Measurements from ENCODE around the gene RFC5. TPM values are rescaled to one million over a fixed set of nuclear protein-coding genes. Genes with fewer than 3 reads are reported as not detected.

The RFC5 gene
- total and polyA plus RNA-seq, 4 donors, result 7.3 to 16.0 (median 8.2) TPM

DNA sequence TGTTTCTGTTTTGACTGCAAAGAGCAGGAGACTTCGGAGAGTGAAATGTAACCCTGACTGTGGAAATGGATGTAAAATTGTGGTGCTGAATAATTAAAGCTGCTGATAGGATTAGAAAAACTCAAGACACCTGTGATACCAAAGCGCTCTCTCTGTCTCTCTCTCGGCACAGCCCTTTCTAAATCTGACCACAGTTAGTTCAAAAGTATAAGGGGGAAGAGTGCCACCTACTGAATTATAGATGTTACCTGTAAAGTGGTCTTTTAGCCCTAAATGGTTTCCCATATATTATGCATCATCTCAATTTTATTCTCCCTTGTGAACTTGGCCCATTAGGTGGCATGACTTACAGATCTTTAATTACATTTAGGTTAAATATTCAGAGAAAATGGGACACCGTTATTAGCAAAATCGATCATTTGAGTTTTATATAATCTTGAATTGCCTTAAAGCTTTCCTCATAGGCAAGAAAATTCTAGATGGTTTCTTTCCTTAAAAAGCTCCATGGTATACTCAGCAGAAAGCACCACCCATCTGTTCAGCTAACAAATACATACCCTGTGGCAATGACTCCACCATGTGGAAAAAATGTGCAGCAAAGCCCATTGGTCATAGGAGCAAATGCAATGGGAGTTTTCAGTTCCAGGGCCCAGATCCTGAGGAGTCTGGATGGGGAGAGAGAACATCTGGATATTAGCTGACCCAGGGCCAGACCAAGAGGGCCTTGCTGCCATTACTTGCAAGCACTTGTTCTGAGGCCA, 18.1 kb downstream of the RFC5 start:
- ATAC-seq (ENCODE audit: insufficient read depth, low FRiP score), result no peak
- WGBS, 2 donors, result 91 to 94% methylated on average over 5 of the region's 5 CpGs
- H3K9ac ChIP-seq (ENCODE audit: insufficient read depth in 1 of 2, low read length in 2 of 2), result no peak overlapping the region

GRCh38 chr12:118035190-118036041, 18.9 kb downstream of the RFC5 start:
- Histone ChIP-seq H3K9ac (ENCODE audit: insufficient read depth in 1 of 2, low read length in 2 of 2) (no peak overlapping the region), H3K4me3 (no peak overlapping the region), H3K36me3 (ENCODE audit: control insufficient read depth in 4 of 4, insufficient read depth in 4 of 4, low read length in 4 of 4) (peaks cover 33 to 63% (median 50%) of the 10 kb centered on the region in 4 donors), H3K27me3 (ENCODE audit: control insufficient read depth in 3 of 3, insufficient read depth in 3 of 3, low read length in 2 of 3) (no peaks in the 10 kb centered on the region), H3K9me3 (ENCODE audit: control insufficient read depth in 4 of 4, insufficient read depth in 3 of 4, low read length in 3 of 4) (no peaks in the 10 kb centered on the region), H3K4me1 (ENCODE audit: control insufficient read depth in 5 of 5, insufficient read depth in 5 of 5, low read length in 5 of 5) (no peaks in the 10 kb centered on the region), H3K27ac (ENCODE audit: low read depth in 1 of 2, low read length in 1 of 2) (no peak overlapping the region)
- WGBS, 2 donors, result 83 to 91% methylated on average over 9 of the region's 9 CpGs
- ATAC-seq (ENCODE audit: insufficient read depth, low FRiP score), result no peak
- TF ChIP-seq, protein P1, sequence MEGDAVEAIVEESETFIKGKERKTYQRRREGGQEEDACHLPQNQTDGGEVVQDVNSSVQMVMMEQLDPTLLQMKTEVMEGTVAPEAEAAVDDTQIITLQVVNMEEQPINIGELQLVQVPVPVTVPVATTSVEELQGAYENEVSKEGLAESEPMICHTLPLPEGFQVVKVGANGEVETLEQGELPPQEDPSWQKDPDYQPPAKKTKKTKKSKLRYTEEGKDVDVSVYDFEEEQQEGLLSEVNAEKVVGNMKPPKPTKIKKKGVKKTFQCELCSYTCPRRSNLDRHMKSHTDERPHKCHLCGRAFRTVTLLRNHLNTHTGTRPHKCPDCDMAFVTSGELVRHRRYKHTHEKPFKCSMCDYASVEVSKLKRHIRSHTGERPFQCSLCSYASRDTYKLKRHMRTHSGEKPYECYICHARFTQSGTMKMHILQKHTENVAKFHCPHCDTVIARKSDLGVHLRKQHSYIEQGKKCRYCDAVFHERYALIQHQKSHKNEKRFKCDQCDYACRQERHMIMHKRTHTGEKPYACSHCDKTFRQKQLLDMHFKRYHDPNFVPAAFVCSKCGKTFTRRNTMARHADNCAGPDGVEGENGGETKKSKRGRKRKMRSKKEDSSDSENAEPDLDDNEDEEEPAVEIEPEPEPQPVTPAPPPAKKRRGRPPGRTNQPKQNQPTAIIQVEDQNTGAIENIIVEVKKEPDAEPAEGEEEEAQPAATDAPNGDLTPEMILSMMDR (IDR thresholded peaks at IDR 0.05; ENCODE audit: control extremely low read depth, extremely low read depth), result no peak
- DNase-seq, result peak in 1 of 3 donors; percentile 10

More for the DNA sequence above, 18.1 kb downstream of the RFC5 start:
- DNase-seq, result peak; percentile 33 to 66 (median 64)
- H3K36me3 ChIP-seq (ENCODE audit: control insufficient read depth in 4 of 4, insufficient read depth in 4 of 4, low read length in 4 of 4), result peaks cover 39 to 60% (median 50%) of the 10 kb centered on the region in 4 donors
- no peaks in the 10 kb centered on the region for H3K27me3 ChIP-seq (ENCODE audit: control insufficient read depth in 3 of 3, insufficient read depth in 3 of 3, low read length in 2 of 3)
- H3K27ac ChIP-seq (ENCODE audit: low read depth in 1 of 2, low read length in 1 of 2), result no peak overlapping the region
- no peaks in the 10 kb centered on the region for H3K9me3 ChIP-seq (ENCODE audit: control insufficient read depth in 4 of 4, insufficient read depth in 3 of 4, low read length in 3 of 4)
- no peaks in the 10 kb centered on the region for H3K4me1 ChIP-seq (ENCODE audit: control insufficient read depth in 5 of 5, insufficient read depth in 5 of 5, low read length in 5 of 5)
- H3K4me3 ChIP-seq, result no peak overlapping the region
- TF ChIP-seq, protein P1 (IDR thresholded peaks at IDR 0.05; ENCODE audit: control extremely low read depth, extremely low read depth), result no peak

GRCh38 chr12:118036672-118037411, 20.3 kb downstream of the RFC5 start:
- ATAC-seq (ENCODE audit: insufficient read depth, low FRiP score) (no peak), DNase-seq (no peak)
- Histone ChIP-seq H3K27ac (ENCODE audit: low read depth in 1 of 2, low read length in 1 of 2) (no peak overlapping the region), H3K9ac (ENCODE audit: insufficient read depth in 1 of 2, low read length in 2 of 2) (no peak overlapping the region), H3K36me3 (ENCODE audit: control insufficient read depth in 4 of 4, insufficient read depth in 4 of 4, low read length in 4 of 4) (peaks cover 37 to 68% (median 52%) of the 10 kb centered on the region in 4 donors), H3K9me3 (ENCODE audit: control insufficient read depth in 4 of 4, insufficient read depth in 3 of 4, low read length in 3 of 4) (no peaks in the 10 kb centered on the region), H3K4me3 (no peak overlapping the region), H3K27me3 (ENCODE audit: control insufficient read depth in 3 of 3, insufficient read depth in 3 of 3, low read length in 2 of 3) (no peaks in the 10 kb centered on the region), H3K4me1 (ENCODE audit: control insufficient read depth in 5 of 5, insufficient read depth in 5 of 5, low read length in 5 of 5) (no peaks in the 10 kb centered on the region)
- WGBS, 2 donors, result 94% methylated on average over 11 of the region's 11 CpGs
- TF ChIP-seq, protein P1 (IDR thresholded peaks at IDR 0.05; ENCODE audit: control extremely low read depth, extremely low read depth), result no peak
